Neural progenitor cell (in vitro differentiated cells): ENCODE data around the gene ATF4.

Experiments used
- CTCF ChIP-seq: fragments of 200-600 bp; sonication (generic); IDR thresholded peaks from 2 replicates; pipeline ENCODE4 v1.5.1; 2017; ENCODE audit warnings: antibody characterized with exemption, mild to moderate bottlenecking
- EZH2 ChIP-seq: fragments of 200-600 bp; sonication (generic); IDR thresholded peaks from 2 replicates; pipeline ENCODE4 v1.6.1; 2017; ENCODE audit warnings: antibody characterized with exemption, mild to moderate bottlenecking, moderate library complexity

GRCh38 chr22:39534591-39535356, 14.4 kb downstream of the ATF4 start:
- TF ChIP-seq EZH2 = no peak
- peak; percentile 94 for TF ChIP-seq CTCF
